ENCODE measurements around the gene PPP2R3A.

Gene PPP2R3A

GRCh38 chr3:136196401-136197158 lies 231.1 kb downstream of the PPP2R3A start:
- FAIRE-seq = no peak

GRCh38 chr3:136197159-136197793 lies 231.7 kb downstream of the PPP2R3A start:
- no peak for FAIRE-seq

All from colon (tissue), 2 donors.